ENCODE data around the gene SNX20. TPM values are rescaled to one million over a fixed set of nuclear protein-coding genes. Genes with fewer than 3 reads are reported as not detected.

SNX20 gene
- total RNA-seq, 4 donors from 2014 or later: 0.20 to 4.3 (median 2.6) TPM

DNA sequence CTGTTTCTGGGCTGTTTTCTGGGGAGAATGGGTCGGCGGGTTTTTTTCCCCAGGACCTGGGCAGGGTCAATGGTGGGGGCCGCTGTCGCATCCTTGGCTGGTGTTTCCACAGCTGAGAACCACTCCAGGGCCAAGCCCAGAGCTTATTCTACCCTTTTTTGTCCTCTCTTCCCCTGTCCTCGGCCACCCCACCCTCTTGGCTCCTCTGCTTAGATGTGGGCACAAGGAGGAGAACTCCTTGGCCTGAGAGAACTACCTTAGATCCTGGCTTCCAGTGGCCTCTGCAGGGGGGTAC lies 16.3 kb upstream of the SNX20 start:
- TF ChIP-seq EP300 (IDR thresholded peaks at IDR 0.05; ENCODE audit: low read depth) (no peak), CTCF (IDR thresholded peaks at IDR 0.05) (no peak), POLR2AphosphoS5 (IDR thresholded peaks at IDR 0.05) (no peak), POLR2A (IDR thresholded peaks at IDR 0.05) (no peak)
- intact Hi-C loops (cut with DNase I; ENCODE audit: low total_unique reads) (no loop called here), in situ Hi-C loops (cut with MboI; ENCODE audit: low pct_ligation_motif_present in 1 of 4, low pct_unique_long_range_greater_than_20kb in 1 of 4, low sequenced_read_pairs in 3 of 4) (no loop called here)
- 60 to 95% methylated on average over 1 to 5 of the region's 5 CpGs for WGBS, 2 donors (ENCODE audit: low coverage in 1 of 2)
- H3K4me1 ChIP-seq: peaks cover 11 to 29% (median 21%) of the 10 kb centered on the region in 4 donors
- no peak for DNase-seq
- H3K27ac ChIP-seq: peak overlapping the region; percentile 40 to 64 (median 55)
- H3K9me3 ChIP-seq: no peaks in the 10 kb centered on the region
- H3K27me3 ChIP-seq: no peaks in the 10 kb centered on the region
- peak overlapping the region in 1 of 4 donors; percentile 20 for H3K4me3 ChIP-seq
- H3K36me3 ChIP-seq: no peaks in the 10 kb centered on the region

DNA sequence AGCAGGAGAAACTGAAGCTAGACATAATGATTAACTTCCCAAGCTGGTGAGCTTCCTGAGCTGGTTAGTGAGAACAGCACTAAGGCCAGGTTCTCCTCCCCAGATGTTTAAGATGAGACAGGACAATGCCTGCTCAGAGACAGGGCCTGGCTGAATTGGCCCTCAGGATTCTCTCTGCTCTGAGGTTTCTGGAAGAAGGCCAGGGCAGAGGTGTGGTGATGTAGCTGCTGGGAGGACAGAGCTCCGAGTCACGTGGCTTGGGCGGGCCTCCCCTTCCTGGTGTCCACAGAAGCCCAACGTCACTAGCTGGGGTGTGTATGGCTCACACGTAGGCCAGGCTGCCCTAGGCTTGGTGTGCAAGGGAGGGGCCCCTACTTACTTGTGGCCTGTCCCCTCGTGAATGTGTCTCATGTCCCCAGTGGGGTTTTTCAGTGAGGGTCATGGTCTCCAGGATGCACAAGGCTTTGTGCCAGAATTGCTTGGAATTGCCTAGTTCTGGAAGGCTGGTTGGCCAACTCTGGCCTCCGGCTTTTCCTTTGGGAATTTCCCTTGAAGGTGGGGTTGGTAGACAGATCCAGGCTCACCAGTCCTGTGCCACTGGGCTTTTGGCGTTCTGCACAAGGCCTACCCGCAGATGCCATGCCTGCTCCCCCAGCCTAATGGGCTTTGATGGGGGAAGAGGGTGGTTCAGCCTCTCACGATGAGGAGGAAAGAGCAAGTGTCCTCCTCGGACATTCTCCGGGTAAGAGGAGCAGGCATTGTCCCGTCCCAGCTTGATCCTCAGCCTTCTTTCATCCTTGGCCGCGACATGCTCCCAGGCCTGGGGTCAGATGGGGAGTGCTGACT lies 15.7 kb upstream of the SNX20 start:
- in situ Hi-C loops (cut with MboI; ENCODE audit: low pct_ligation_motif_present in 1 of 4, low pct_unique_long_range_greater_than_20kb in 1 of 4, low sequenced_read_pairs in 3 of 4): no loop called here
- Histone ChIP-seq H3K27ac (peak overlapping the region; percentile 40 to 64 (median 55)), H3K4me3 (no peak overlapping the region), H3K4me1 (peaks cover 11 to 29% (median 21%) of the 10 kb centered on the region in 4 donors), H3K9me3 (no peaks in the 10 kb centered on the region), H3K36me3 (no peaks in the 10 kb centered on the region), H3K27me3 (no peaks in the 10 kb centered on the region)
- peak in 2 of 3 donors; percentile 15 to 16 for TF ChIP-seq POLR2AphosphoS5 (IDR thresholded peaks at IDR 0.05)
- TF ChIP-seq CTCF (IDR thresholded peaks at IDR 0.05): no peak
- no peak for TF ChIP-seq POLR2A (IDR thresholded peaks at IDR 0.05)
- peak; percentile 11 for TF ChIP-seq EP300 (IDR thresholded peaks at IDR 0.05; ENCODE audit: low read depth)
- DNase-seq: peak; percentile 91
- intact Hi-C loops (cut with DNase I; ENCODE audit: low total_unique reads): no loop called here
- WGBS, 2 donors (ENCODE audit: low coverage in 1 of 2): 19 to 71% methylated on average over 5 to 15 of the region's 15 CpGs

DNA sequence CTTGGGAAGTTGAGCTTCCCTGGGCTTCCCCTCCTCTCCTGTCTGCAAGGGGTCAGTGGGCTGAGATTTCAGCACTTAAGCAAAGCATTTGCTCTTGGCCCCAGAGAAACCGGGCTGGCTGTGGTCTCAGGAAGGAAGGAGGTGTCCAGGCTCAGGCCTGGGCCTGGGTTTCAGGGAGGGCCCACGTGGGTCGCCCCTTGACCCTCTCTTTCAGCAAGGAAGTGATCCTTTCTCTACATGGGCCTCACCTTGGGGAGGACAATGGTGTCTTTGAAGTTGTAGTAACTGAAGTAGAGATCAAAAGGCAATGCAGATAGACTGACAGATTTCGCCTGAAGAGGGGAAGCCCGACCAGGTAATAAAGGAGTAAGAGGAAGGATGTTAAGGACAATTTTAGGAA lies 15.0 kb upstream of the SNX20 start:
- no peak for DNase-seq
- H3K36me3 ChIP-seq: no peaks in the 10 kb centered on the region
- no peaks in the 10 kb centered on the region for H3K27me3 ChIP-seq
- intact Hi-C loops (cut with DNase I; ENCODE audit: low total_unique reads): no loop called here
- TF ChIP-seq POLR2AphosphoS5 (IDR thresholded peaks at IDR 0.05) (no peak), POLR2A (IDR thresholded peaks at IDR 0.05) (no peak), EP300 (IDR thresholded peaks at IDR 0.05; ENCODE audit: low read depth) (no peak), CTCF (IDR thresholded peaks at IDR 0.05) (no peak)
- in situ Hi-C loops (cut with MboI; ENCODE audit: low pct_ligation_motif_present in 1 of 4, low pct_unique_long_range_greater_than_20kb in 1 of 4, low sequenced_read_pairs in 3 of 4): no loop called here
- 39 to 43% methylated on average over 3 to 5 of the region's 5 CpGs for whole genome bisulfite sequencing, 2 donors (ENCODE audit: low coverage in 1 of 2)
- H3K27ac ChIP-seq: peak overlapping the region; percentile 40 to 64 (median 55)
- H3K9me3 ChIP-seq: no peaks in the 10 kb centered on the region
- H3K4me1 ChIP-seq: peaks cover 11 to 29% (median 21%) of the 10 kb centered on the region in 4 donors
- H3K4me3 ChIP-seq: no peak overlapping the region

- intact Hi-C loops (cut with DNase I; ENCODE audit: low total_unique reads): no loop called here
Observed at GRCh38 chr16:50695017-50696000, 14.2 kb upstream of the SNX20 start.

More at GRCh38 chr16:50695017-50696000, 14.2 kb upstream of the SNX20 start:
- Histone ChIP-seq H3K36me3 (no peaks in the 10 kb centered on the region), H3K27ac (peak overlapping the region; percentile 40 to 64 (median 55)), H3K4me1 (peaks cover 11 to 29% (median 21%) of the 10 kb centered on the region in 4 donors), H3K9me3 (no peaks in the 10 kb centered on the region), H3K4me3 (no peak overlapping the region), H3K27me3 (no peaks in the 10 kb centered on the region)
- DNase-seq: no peak
- TF ChIP-seq CTCF (IDR thresholded peaks at IDR 0.05) (no peak), POLR2A (IDR thresholded peaks at IDR 0.05) (no peak), POLR2AphosphoS5 (IDR thresholded peaks at IDR 0.05) (no peak), EP300 (IDR thresholded peaks at IDR 0.05; ENCODE audit: low read depth) (no peak)
- in situ Hi-C loops (cut with MboI; ENCODE audit: low pct_ligation_motif_present in 1 of 4, low pct_unique_long_range_greater_than_20kb in 1 of 4, low sequenced_read_pairs in 3 of 4): no loop called here
- WGBS, 2 donors (ENCODE audit: low coverage in 1 of 2): 93 to 94% methylated on average over 4 to 9 of the region's 9 CpGs

All from transverse colon (tissue), 4 donors.